Body of pancreas (tissue), 4 donors: ENCODE measurements around the gene ARHGAP18.

ENCODE experiments used
- CTCF ChIP-seq, 7 experiments: fragments of 450-650 bp in 4 of 7; fragments of 200-600 bp in 3 of 7; sonication (generic) in 3 of 7; IDR thresholded peaks; one replicate each; pipeline ENCODE4 v1.5.1; 2016 to 2019; ENCODE audit warnings: antibody characterized with exemption in 7 of 7
- POLR2A ChIP-seq, 3 donors: fragments of 450-650 bp; IDR thresholded peaks; one replicate each; pipeline ENCODE4 v1.6.1; 2016; ENCODE audit warnings: antibody characterized with exemption in 3 of 3, mild to moderate bottlenecking in 2 of 3

DNA sequence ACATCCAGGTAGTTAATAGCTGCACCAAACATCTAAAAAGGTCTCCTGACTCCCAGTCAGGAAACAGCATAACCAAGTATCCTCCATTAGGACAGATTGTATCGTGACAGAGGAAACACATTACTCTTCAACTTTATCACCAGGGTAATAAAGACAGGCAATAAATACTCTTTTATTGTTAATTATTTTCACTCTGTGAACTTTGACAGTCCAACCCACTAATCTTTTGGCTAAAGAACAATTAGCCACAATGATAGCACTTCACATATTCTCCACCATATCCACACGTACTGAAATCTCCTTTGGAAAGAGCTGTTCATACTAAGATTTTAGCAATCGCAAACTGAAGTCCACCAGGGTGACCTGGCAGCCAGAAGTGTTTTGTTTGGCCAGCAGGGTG lies 46.4 kb downstream of the ARHGAP18 start:
- peak in 2 of 7 experiments; percentile 9 to 10 for TF ChIP-seq CTCF (IDR thresholded peaks at IDR 0.05)
- TF ChIP-seq POLR2A (IDR thresholded peaks at IDR 0.05), result no peak
